ENCODE results near the gene SH3RF2. TPM values are rescaled to one million over a fixed set of nuclear protein-coding genes. Genes with fewer than 3 reads are reported as not detected.

The SH3RF2 gene
- total and polyA plus RNA-seq, 2 experiments from 2014 or later, result 35.1 to 35.4 TPM

DNA sequence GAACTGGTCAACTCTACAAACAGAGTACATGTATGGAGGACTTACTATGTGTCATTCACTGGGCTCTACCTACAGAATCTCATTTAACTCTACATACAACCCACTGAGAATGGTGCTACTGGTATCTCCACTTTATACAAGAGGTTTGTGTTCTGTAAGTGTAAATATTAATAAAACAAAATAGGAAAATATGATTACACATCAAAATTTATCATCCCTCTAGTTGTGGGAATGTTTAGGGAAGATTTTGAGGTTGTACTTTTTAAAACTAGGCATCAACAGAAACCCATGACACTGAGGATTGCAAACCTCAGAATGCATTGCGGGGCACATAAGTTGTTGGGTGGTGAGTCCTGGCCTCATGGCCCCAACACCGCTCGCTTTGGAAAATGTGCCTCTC, 11.7 kb downstream of the SH3RF2 start:
- Histone ChIP-seq H3K4me2 (no peak overlapping the region), H3K79me2 (peaks cover 88% of the 10 kb centered on the region), H4K20me1 (ENCODE audit: insufficient read depth, poor library complexity, severe bottlenecking) (no peaks in the 10 kb centered on the region), H3K36me3 (replicated peaks; ENCODE audit: insufficient read depth, low read depth) (no peaks in the 10 kb centered on the region), H3K27ac (no peak overlapping the region), H3K9me2 (replicated peaks; ENCODE audit: insufficient read depth) (no peaks in the 10 kb centered on the region), H3K27me3 (no peaks in the 10 kb centered on the region), H3K9me3 (ENCODE audit: low read depth) (no peaks in the 10 kb centered on the region), H3K4me1 (ENCODE audit: insufficient read depth) (peaks cover 30% of the 10 kb centered on the region), H2AFZ (no peak overlapping the region), H3K4me3 (no peak overlapping the region)
- no peak for TF ChIP-seq EZH2 (IDR thresholded peaks at IDR 0.05; ENCODE audit: borderline replicate concordance)
- TF ChIP-seq EZH2phosphoT487 (IDR thresholded peaks at IDR 0.05; ENCODE audit: low read depth, severe bottlenecking, unreplicated experiment), result no peak
- TF ChIP-seq, protein P1, sequence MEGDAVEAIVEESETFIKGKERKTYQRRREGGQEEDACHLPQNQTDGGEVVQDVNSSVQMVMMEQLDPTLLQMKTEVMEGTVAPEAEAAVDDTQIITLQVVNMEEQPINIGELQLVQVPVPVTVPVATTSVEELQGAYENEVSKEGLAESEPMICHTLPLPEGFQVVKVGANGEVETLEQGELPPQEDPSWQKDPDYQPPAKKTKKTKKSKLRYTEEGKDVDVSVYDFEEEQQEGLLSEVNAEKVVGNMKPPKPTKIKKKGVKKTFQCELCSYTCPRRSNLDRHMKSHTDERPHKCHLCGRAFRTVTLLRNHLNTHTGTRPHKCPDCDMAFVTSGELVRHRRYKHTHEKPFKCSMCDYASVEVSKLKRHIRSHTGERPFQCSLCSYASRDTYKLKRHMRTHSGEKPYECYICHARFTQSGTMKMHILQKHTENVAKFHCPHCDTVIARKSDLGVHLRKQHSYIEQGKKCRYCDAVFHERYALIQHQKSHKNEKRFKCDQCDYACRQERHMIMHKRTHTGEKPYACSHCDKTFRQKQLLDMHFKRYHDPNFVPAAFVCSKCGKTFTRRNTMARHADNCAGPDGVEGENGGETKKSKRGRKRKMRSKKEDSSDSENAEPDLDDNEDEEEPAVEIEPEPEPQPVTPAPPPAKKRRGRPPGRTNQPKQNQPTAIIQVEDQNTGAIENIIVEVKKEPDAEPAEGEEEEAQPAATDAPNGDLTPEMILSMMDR (IDR thresholded peaks at IDR 0.05; ENCODE audit: poor library complexity), result no peak
- no peak for DNase-seq (ENCODE audit: low spot score)
- 98% methylated on average over 3 of the region's 3 CpGs for WGBS (ENCODE audit: low lambda C conversion rate, missing lambda C conversion rate)

GRCh38 chr5:145948921-145949320, 12.5 kb downstream of the SH3RF2 start:
- Histone ChIP-seq H3K36me3 (replicated peaks; ENCODE audit: insufficient read depth, low read depth) (no peaks in the 10 kb centered on the region), H3K4me1 (ENCODE audit: insufficient read depth) (peaks cover 25% of the 10 kb centered on the region), H3K4me2 (no peak overlapping the region), H3K9me3 (ENCODE audit: low read depth) (no peaks in the 10 kb centered on the region), H3K27ac (no peak overlapping the region), H3K79me2 (peaks cover 88% of the 10 kb centered on the region), H3K9me2 (replicated peaks; ENCODE audit: insufficient read depth) (no peaks in the 10 kb centered on the region), H2AFZ (no peak overlapping the region), H3K27me3 (no peaks in the 10 kb centered on the region), H4K20me1 (ENCODE audit: insufficient read depth, poor library complexity, severe bottlenecking) (no peaks in the 10 kb centered on the region), H3K4me3 (no peak overlapping the region)
- no peak for DNase-seq (ENCODE audit: low spot score)
- WGBS (ENCODE audit: low lambda C conversion rate, missing lambda C conversion rate), result 78% methylated on average over 6 of the region's 6 CpGs
- TF ChIP-seq, protein P1 (IDR thresholded peaks at IDR 0.05; ENCODE audit: poor library complexity), result no peak
- TF ChIP-seq EZH2 (IDR thresholded peaks at IDR 0.05; ENCODE audit: borderline replicate concordance), result no peak
- TF ChIP-seq EZH2phosphoT487 (IDR thresholded peaks at IDR 0.05; ENCODE audit: low read depth, severe bottlenecking, unreplicated experiment), result no peak

- Histone ChIP-seq H2AFZ (no peak overlapping the region), H3K4me2 (no peak overlapping the region), H3K27me3 (no peaks in the 10 kb centered on the region), H3K4me3 (no peak overlapping the region), H4K20me1 (ENCODE audit: insufficient read depth, poor library complexity, severe bottlenecking) (no peaks in the 10 kb centered on the region), H3K9me2 (replicated peaks; ENCODE audit: insufficient read depth) (no peaks in the 10 kb centered on the region), H3K9me3 (ENCODE audit: low read depth) (no peaks in the 10 kb centered on the region), H3K36me3 (replicated peaks; ENCODE audit: insufficient read depth, low read depth) (no peaks in the 10 kb centered on the region), H3K4me1 (ENCODE audit: insufficient read depth) (peaks cover 23% of the 10 kb centered on the region), H3K79me2 (peaks cover 92% of the 10 kb centered on the region), H3K27ac (no peak overlapping the region)
- TF ChIP-seq EZH2 (IDR thresholded peaks at IDR 0.05; ENCODE audit: borderline replicate concordance) (no peak), EZH2phosphoT487 (IDR thresholded peaks at IDR 0.05; ENCODE audit: low read depth, severe bottlenecking, unreplicated experiment) (no peak)
- TF ChIP-seq, protein P1 (IDR thresholded peaks at IDR 0.05; ENCODE audit: poor library complexity), result no peak
- no peak for DNase-seq (ENCODE audit: low spot score)
- WGBS (ENCODE audit: low lambda C conversion rate, missing lambda C conversion rate), result 78% methylated on average over 2 of the region's 2 CpGs
Observed at GRCh38 chr5:145949474-145949873, 13.1 kb downstream of the SH3RF2 start.

DNA sequence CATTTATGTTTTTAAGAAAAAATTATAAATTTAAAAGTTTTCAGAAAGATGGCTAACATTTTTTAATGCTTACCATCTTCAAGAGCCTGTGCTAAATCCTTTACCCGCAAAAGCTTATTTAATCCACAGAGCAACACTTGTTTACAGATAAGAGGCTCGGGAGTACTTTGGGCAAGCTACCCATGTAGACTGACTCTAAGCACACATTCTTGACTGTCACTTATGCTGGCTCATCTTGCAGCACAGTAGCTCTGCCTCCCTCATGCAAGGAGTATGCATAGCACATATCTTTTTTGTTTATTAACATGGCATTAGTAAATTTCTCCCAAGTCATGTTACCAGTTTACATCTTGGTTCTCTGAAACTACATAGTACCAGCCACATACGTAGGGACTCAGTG, 14.7 kb downstream of the SH3RF2 start:
- no peaks in the 10 kb centered on the region for H4K20me1 ChIP-seq (ENCODE audit: insufficient read depth, poor library complexity, severe bottlenecking)
- TF ChIP-seq, protein P1 (IDR thresholded peaks at IDR 0.05; ENCODE audit: poor library complexity), result no peak
- TF ChIP-seq EZH2phosphoT487 (IDR thresholded peaks at IDR 0.05; ENCODE audit: low read depth, severe bottlenecking, unreplicated experiment) (no peak), EZH2 (IDR thresholded peaks at IDR 0.05; ENCODE audit: borderline replicate concordance) (no peak)
- H3K27ac ChIP-seq, result no peak overlapping the region
- H3K9me3 ChIP-seq (ENCODE audit: low read depth), result no peaks in the 10 kb centered on the region
- H3K27me3 ChIP-seq, result no peaks in the 10 kb centered on the region
- H3K79me2 ChIP-seq, result peaks cover 94% of the 10 kb centered on the region
- peaks cover 14% of the 10 kb centered on the region for H3K4me1 ChIP-seq (ENCODE audit: insufficient read depth)
- H3K4me2 ChIP-seq, result peak overlapping the region; percentile 4
- DNase-seq (ENCODE audit: low spot score), result peak; percentile 17
- no peak overlapping the region for H3K4me3 ChIP-seq
- no peaks in the 10 kb centered on the region for H3K9me2 ChIP-seq (replicated peaks; ENCODE audit: insufficient read depth)
- no peaks in the 10 kb centered on the region for H3K36me3 ChIP-seq (replicated peaks; ENCODE audit: insufficient read depth, low read depth)
- 50% methylated on average over 3 of the region's 3 CpGs for WGBS (ENCODE audit: low lambda C conversion rate, missing lambda C conversion rate)
- no peak overlapping the region for H2AFZ ChIP-seq
